Measurements from ENCODE around the gene SEL1L3. TPM values are rescaled to one million over a fixed set of nuclear protein-coding genes. Genes with fewer than 3 reads are reported as not detected.

The SEL1L3 gene
- total RNA-seq, 1 donor from 2014 or later: 3.2 TPM

- no peaks in the 10 kb centered on the region for H3K9me3 ChIP-seq (replicated peaks)
- H3K27ac ChIP-seq (replicated peaks): no peak overlapping the region
- no peaks in the 10 kb centered on the region for H3K27me3 ChIP-seq (ENCODE audit: low read depth)
- no peaks in the 10 kb centered on the region for H3K4me1 ChIP-seq
- TF ChIP-seq, protein P1, sequence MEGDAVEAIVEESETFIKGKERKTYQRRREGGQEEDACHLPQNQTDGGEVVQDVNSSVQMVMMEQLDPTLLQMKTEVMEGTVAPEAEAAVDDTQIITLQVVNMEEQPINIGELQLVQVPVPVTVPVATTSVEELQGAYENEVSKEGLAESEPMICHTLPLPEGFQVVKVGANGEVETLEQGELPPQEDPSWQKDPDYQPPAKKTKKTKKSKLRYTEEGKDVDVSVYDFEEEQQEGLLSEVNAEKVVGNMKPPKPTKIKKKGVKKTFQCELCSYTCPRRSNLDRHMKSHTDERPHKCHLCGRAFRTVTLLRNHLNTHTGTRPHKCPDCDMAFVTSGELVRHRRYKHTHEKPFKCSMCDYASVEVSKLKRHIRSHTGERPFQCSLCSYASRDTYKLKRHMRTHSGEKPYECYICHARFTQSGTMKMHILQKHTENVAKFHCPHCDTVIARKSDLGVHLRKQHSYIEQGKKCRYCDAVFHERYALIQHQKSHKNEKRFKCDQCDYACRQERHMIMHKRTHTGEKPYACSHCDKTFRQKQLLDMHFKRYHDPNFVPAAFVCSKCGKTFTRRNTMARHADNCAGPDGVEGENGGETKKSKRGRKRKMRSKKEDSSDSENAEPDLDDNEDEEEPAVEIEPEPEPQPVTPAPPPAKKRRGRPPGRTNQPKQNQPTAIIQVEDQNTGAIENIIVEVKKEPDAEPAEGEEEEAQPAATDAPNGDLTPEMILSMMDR (IDR thresholded peaks at IDR 0.05; ENCODE audit: borderline replicate concordance): no peak
- H3K4me3 ChIP-seq: no peak overlapping the region
- DNase-seq: no peak
- intact Hi-C loops (cut with micrococcal nuclease): no loop called here
- no peaks in the 10 kb centered on the region for H3K36me3 ChIP-seq
Measured at GRCh38 chr4:25756503-25756902, 106.3 kb downstream of the SEL1L3 start.

DNA sequence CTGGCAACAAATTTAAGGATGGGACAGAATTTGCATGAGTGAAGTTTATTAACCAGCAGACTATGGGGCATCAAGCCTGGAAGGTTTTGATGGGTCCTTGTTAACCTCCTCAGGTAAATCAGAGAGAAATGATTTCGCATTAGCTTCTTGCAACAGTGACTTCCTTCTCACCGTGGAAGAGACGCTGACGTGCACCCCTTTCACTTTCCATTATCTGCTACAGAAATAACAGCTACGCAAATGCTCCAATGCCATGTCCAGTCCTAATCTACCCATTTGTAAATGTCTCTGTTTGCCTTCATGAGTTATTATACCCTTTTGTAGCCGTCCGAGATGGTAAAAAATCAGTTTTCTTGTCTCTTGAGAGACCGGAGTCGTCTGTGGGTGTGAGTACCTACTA lies 106.9 kb downstream of the SEL1L3 start:
- Histone ChIP-seq H3K4me3 (no peak overlapping the region), H3K27ac (replicated peaks) (no peak overlapping the region), H3K9me3 (replicated peaks) (no peaks in the 10 kb centered on the region), H3K36me3 (no peaks in the 10 kb centered on the region), H3K4me1 (no peaks in the 10 kb centered on the region), H3K27me3 (ENCODE audit: low read depth) (no peaks in the 10 kb centered on the region)
- no peak for DNase-seq
- TF ChIP-seq, protein P1 (IDR thresholded peaks at IDR 0.05; ENCODE audit: borderline replicate concordance): no peak
- intact Hi-C loops (cut with micrococcal nuclease): no loop called here

DNA sequence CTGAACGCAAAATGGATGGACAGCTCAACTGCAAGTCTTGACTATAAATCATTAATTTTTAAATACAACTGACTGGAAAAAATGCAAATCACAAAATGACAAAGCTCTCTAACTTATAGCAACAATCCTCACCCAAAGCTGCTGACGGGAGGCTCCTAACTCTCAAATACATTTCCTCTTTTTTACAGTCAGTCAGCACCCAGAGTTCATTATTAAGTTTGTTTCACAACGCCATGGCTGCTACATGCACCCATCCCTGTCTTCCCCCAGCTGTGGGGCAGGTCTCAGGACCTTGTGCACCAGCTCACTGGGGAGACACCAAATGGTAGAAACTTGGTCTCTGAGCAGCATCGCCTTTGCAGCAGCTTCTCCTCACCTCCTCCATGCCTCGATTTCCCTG lies 109.5 kb downstream of the SEL1L3 start:
- Histone ChIP-seq H3K27me3 (ENCODE audit: low read depth) (no peaks in the 10 kb centered on the region), H3K9me3 (replicated peaks) (no peaks in the 10 kb centered on the region), H3K4me3 (no peak overlapping the region), H3K4me1 (no peaks in the 10 kb centered on the region), H3K36me3 (no peaks in the 10 kb centered on the region), H3K27ac (replicated peaks) (no peak overlapping the region)
- no peak for DNase-seq
- intact Hi-C loops (cut with micrococcal nuclease): no loop called here
- TF ChIP-seq, protein P1 (IDR thresholded peaks at IDR 0.05; ENCODE audit: borderline replicate concordance): no peak

DNA sequence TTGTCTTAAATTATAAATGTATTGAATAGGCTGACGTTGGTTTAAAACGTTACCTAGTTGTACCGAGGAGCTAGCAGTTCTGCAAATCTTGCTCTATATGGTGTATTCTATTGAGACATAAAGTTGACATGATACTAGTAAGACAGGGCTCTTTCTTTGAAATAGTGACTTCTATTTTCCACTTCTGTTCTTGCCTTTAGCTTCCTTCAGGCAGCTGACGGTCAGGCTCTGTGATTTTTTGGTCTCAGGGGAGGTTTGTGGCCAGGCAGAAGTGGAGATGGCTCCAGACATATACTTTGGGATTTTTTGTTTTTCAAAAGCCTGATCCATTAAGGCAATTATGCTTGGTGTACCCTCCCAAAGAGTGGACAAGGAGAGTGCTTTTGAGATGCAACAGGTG lies 111.9 kb downstream of the SEL1L3 start:
- Histone ChIP-seq H3K4me3 (no peak overlapping the region), H3K4me1 (no peaks in the 10 kb centered on the region), H3K27ac (replicated peaks) (no peak overlapping the region), H3K27me3 (ENCODE audit: low read depth) (no peaks in the 10 kb centered on the region), H3K9me3 (replicated peaks) (no peaks in the 10 kb centered on the region), H3K36me3 (no peaks in the 10 kb centered on the region)
- TF ChIP-seq, protein P1 (IDR thresholded peaks at IDR 0.05; ENCODE audit: borderline replicate concordance): no peak
- no peak for DNase-seq
- intact Hi-C loops (cut with micrococcal nuclease): no loop called here

DNA sequence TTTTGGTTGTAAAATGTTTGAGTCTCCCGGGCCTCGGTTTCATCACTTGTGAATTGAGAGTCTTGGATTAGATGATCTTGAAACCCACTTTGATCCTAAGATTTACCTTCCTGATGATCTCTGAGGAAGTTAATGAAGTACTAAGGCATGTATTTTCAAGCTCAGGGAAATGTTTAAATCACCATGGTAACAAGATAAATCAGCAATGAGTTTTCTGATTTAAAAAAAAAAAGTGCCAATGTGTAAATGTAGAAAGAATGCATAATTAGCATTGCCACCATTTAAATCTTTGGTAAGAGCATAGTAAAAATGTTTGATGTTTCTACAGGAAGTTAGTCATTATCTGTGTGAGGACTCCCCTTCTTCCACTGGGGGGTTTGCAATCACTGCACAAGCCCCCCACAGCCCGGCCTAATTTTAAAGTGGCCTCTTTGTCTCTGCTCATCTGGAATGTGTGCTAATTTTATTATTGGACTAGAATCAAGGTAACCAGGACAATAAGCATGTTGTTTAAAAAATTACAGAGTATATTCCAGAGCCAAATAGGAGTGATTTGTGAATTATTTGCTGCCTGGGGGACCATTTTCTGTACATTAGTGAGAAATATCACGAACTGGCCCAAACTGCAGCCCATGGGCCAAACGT lies 113.5 kb downstream of the SEL1L3 start:
- H3K9me3 ChIP-seq (replicated peaks): no peaks in the 10 kb centered on the region
- H3K36me3 ChIP-seq: no peaks in the 10 kb centered on the region
- no peak overlapping the region for H3K27ac ChIP-seq (replicated peaks)
- TF ChIP-seq, protein P1 (IDR thresholded peaks at IDR 0.05; ENCODE audit: borderline replicate concordance): no peak
- H3K4me3 ChIP-seq: no peak overlapping the region
- intact Hi-C loops (cut with micrococcal nuclease): no loop called here
- no peaks in the 10 kb centered on the region for H3K4me1 ChIP-seq
- H3K27me3 ChIP-seq (ENCODE audit: low read depth): no peaks in the 10 kb centered on the region
- DNase-seq: no peak
